Colonic mucosa (tissue), 4 donors: ENCODE data around the gene PPP1R37. TPM values are rescaled to one million over a fixed set of nuclear protein-coding genes. Genes with fewer than 3 reads are reported as not detected.

ENCODE experiments used
- DNase-seq: peaks from one replicate; pipeline ENCODE4 v3.0.0-alpha.2; 2020
- H3K27ac ChIP-seq: fragments of 200-600 bp; one replicate; pipeline ENCODE4 v1.8.0; 2021
- H3K27me3 ChIP-seq: fragments of 200-600 bp; one replicate; pipeline ENCODE4 v1.8.0; 2021
- H3K36me3 ChIP-seq: fragments of 200-600 bp; one replicate; pipeline ENCODE4 v1.8.0; 2021
- H3K4me1 ChIP-seq: fragments of 200-600 bp; one replicate; pipeline ENCODE4 v1.8.0; 2021; ENCODE audit warnings: mild to moderate bottlenecking
- H3K4me3 ChIP-seq: fragments of 200-600 bp; one replicate; pipeline ENCODE4 v1.8.0; 2021
- H3K9ac ChIP-seq, 2 donors: one replicate each; pipeline ENCODE4 v1.7.0; 2013; ENCODE audit warnings: control low read depth in 2 of 2, low read depth in 2 of 2, low read length in 2 of 2
- H3K9me3 ChIP-seq: fragments of 200-600 bp; one replicate; pipeline ENCODE4 v1.8.0; 2021
- intact Hi-C: fragments of 100-400 bp; cut with DNase I; formaldehyde crosslinking; loops from one replicate; pipeline ENCODE4 v1.14.1; 2022
- total RNA-seq, 2 donors: library from RNA; stranded (reverse); fragmentation: NEBNext Ultra II Directional in 1 of 2; extraction: Animal tissue kit (Norgen Biotek cat#: 25700) in 1 of 2; gene quantifications; one replicate each; pipeline ENCODE4 v1.2.1, GENCODE V29; 2021
- TF ChIP-seq, protein P1 (sequence below): fragments of 200-600 bp; IDR thresholded peaks from one replicate; pipeline ENCODE4 v1.8.0; 2022; ENCODE audit warnings: antibody characterized with exemption, mild to moderate bottlenecking
- donor health status: healthy.
- donor health status: DM: no; HTN: no; CAD: no.
- donor health status: DM: no; HTN: no; CAD: no.

PPP1R37 gene
- total RNA-seq, 2 donors from 2014 or later, result 28.2 to 46.9 TPM

DNA sequence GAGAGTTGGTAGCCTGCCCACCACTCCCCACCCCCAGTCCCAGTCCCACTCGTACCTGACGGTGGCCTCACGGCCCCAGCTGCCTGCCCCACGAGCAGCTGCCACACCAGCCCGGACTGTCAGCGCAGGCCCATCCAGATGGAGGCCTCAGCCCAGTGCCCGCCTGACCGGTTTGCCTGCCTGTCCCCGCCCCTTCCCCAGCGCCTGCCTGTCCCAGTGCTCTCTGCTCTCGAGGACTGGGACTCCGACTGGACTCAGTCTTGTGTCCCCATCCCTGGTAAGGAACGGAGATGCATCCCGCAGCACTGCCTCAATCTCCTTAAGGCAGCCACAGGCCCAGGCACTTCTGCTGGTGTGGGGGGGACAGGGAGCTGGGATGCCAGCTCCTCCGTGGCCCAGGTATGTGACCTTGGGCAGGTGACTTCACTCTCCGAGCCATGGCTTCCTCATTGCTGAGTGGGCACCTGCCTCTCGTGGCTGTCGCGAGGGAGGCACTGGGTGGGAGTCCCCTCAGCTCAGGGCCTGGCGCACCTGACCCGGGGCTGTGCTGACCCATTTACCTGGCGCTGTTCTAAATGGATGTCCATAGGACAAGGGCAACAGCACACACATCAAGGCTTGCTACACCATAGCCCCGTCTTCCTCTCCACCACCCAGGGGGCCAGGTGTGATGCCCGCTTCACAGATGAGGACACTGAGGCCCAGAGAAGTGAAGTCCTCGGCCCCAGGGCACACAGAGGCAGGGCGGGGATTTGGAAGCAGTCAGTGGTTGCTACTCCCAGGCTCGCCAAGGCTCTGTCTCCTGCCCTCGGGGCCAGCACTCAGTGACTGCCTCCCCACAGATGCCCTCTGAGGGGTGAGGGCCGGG, 68.1 kb downstream of the PPP1R37 start, which contains the start of gene NKPD1:
Gene NKPD1, minus strand, starts transcription at position 113 of the 868 bp plus-strand sequence. CDS start 832 bp downstream, outside the sequence.
- Histone ChIP-seq H3K4me1 (peaks cover 8% of the 10 kb centered on the region), H3K9ac (peak within 1 kb of the TSS in 1 of 2 donors; percentile 40), H3K27me3 (peaks cover 6% of the 10 kb centered on the region), H3K27ac (no peak within 1 kb of the TSS), H3K36me3 (no peaks in the 10 kb centered on the region), H3K9me3 (no peaks in the 10 kb centered on the region), H3K4me3 (no peak within 1 kb of the TSS)
- DNase-seq, result peak; percentile 62
- intact Hi-C loops, result no loop called here
- TF ChIP-seq, protein P1, sequence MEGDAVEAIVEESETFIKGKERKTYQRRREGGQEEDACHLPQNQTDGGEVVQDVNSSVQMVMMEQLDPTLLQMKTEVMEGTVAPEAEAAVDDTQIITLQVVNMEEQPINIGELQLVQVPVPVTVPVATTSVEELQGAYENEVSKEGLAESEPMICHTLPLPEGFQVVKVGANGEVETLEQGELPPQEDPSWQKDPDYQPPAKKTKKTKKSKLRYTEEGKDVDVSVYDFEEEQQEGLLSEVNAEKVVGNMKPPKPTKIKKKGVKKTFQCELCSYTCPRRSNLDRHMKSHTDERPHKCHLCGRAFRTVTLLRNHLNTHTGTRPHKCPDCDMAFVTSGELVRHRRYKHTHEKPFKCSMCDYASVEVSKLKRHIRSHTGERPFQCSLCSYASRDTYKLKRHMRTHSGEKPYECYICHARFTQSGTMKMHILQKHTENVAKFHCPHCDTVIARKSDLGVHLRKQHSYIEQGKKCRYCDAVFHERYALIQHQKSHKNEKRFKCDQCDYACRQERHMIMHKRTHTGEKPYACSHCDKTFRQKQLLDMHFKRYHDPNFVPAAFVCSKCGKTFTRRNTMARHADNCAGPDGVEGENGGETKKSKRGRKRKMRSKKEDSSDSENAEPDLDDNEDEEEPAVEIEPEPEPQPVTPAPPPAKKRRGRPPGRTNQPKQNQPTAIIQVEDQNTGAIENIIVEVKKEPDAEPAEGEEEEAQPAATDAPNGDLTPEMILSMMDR, result no peak

- Histone ChIP-seq H3K36me3 (no peaks in the 10 kb centered on the region), H3K9me3 (no peaks in the 10 kb centered on the region), H3K4me1 (peaks cover 8% of the 10 kb centered on the region), H3K27me3 (peaks cover 6% of the 10 kb centered on the region), H3K4me3 (no peak overlapping the region), H3K27ac (no peak overlapping the region), H3K9ac (no peak overlapping the region)
- no peak for DNase-seq
- TF ChIP-seq, protein P1, result no peak
- intact Hi-C loops, result no loop called here
Observed at GRCh38 chr19:45161738-45162607, 69.0 kb downstream of the PPP1R37 start.

DNA sequence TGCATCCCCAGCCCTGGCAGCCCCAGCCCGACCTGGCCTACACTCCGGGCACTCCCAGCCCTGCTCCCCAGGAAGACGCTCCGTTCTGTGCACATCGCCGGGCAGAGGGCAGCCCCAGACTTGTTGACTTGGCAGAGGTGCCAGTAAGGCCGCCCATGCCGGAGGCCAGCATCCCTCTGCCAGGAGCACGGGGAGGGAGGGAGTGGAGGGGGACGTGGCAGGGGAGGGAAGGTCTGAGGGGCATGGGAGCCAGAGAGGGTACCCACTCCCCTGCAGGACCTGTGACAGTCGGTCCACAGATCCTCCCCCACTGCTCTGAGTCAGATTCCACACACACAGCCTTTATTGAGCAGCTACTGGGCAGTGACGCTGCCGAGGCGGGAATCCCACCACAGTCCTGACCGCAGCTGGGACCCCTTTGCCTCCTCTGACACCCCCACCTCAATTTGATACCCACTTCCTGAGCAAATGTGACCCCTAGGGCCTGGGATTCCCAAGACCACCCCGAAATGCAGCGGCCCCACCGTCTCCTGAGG, 69.7 kb downstream of the PPP1R37 start:
- no peak for DNase-seq

GRCh38 chr19:45163156-45163555, 70.2 kb downstream of the PPP1R37 start:
- TF ChIP-seq, protein P1, result no peak
- Histone ChIP-seq H3K27ac (no peak overlapping the region), H3K27me3 (peaks cover 6% of the 10 kb centered on the region), H3K4me1 (peaks cover 8% of the 10 kb centered on the region), H3K9ac (no peak overlapping the region), H3K36me3 (no peaks in the 10 kb centered on the region), H3K4me3 (no peak overlapping the region), H3K9me3 (no peaks in the 10 kb centered on the region)
- intact Hi-C loops, result no loop called here
- DNase-seq, result no peak

More for the DNA sequence above, 69.7 kb downstream of the PPP1R37 start:
- intact Hi-C loops, result no loop called here
- H3K9ac ChIP-seq, result no peak overlapping the region
- H3K27me3 ChIP-seq, result peaks cover 6% of the 10 kb centered on the region
- no peak overlapping the region for H3K27ac ChIP-seq
- H3K36me3 ChIP-seq, result no peaks in the 10 kb centered on the region
- TF ChIP-seq, protein P1, result no peak
- no peaks in the 10 kb centered on the region for H3K9me3 ChIP-seq
- no peak overlapping the region for H3K4me3 ChIP-seq
- peaks cover 8% of the 10 kb centered on the region for H3K4me1 ChIP-seq
